IPS-NIHi11 (cell line): Measurements from ENCODE around the gene CTTNBP2.

ENCODE experiments used
- DNase-seq: peaks from one replicate; pipeline ENCODE4 v3.0.0; 2012; ENCODE audit warnings: mixed read lengths, low spot score

CTTNBP2 gene

GRCh38 chr7:117871778-117872538 is 1.3 kb downstream of the CTTNBP2 start:
- DNase-seq, result peak; percentile 31

GRCh38 chr7:117871401-117871777 is 1.9 kb downstream of the CTTNBP2 start:
- no peak for DNase-seq

DNA sequence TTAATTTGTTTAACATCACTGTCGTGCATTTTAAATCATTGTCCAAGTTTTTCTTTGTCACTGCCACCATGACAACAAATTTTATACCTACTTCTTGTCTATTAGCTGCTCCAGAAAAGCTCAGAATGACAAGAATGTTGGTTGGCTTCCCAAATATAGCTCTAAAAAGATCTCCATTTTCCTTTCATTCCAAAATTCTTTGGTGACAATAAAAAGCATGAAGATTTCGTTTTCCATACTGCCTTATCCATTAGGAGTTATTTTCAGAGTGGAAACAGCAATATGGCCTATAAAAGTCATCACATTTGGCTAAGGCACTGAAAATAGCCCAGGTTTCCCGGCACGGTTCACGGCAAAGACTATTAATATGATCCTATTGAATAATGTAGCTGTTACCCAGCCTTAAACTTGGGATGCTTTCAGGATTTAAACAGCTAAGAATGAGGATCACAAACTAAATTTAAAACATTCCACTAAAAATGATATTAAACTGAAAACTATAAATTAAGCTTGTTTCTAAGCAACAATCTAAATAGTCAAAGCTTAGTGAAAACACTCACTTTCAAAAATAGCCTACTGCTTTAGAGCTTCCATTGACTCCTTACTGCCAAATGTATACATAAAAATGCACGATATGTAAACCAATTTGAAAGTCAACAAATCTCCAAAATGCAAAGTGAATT is 2.7 kb downstream of the CTTNBP2 start:
- no peak for DNase-seq

GRCh38 chr7:117869374-117869773 is 3.9 kb downstream of the CTTNBP2 start:
- no peak for DNase-seq

DNA sequence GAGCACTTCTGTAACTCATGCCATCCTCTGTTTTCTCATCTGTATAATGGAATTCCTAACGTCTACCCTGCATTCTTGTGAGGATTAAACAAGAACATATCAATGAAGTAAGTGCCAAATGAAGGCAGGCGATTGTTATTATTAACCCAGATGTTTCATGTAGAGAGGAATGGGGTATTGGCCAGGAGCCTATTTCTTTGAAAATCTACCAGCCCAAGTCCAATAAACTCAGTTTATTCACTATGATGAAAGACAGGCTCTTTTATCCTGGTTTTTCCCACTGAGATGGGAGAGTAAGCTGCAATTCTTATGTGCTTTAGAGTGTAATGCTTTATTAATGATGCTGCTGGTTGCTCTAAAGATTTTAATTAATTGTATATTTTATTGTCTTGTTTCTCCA is 9.6 kb downstream of the CTTNBP2 start:
- DNase-seq, result no peak

DNA sequence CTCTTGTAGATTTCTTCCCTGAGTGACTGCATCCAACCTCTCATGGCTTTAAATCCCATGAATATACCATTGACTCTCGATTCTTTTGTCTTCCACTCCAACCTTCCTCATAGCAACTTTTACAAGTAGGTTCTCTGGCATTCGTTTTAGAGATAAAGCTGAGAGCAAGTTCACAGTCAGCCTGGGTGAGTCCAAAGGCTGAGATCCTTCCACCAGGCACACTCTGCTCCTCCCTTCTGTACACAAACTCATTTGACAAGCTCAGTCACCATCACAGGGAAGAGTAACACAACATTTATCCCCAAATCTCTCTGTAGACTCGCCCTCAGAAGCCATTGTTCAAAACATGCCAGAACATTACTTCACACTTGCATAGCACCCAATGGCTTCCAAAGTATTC is 10.9 kb downstream of the CTTNBP2 start:
- DNase-seq, result no peak

GRCh38 chr7:117859246-117859812 is 13.9 kb downstream of the CTTNBP2 start:
- DNase-seq, result no peak

DNA sequence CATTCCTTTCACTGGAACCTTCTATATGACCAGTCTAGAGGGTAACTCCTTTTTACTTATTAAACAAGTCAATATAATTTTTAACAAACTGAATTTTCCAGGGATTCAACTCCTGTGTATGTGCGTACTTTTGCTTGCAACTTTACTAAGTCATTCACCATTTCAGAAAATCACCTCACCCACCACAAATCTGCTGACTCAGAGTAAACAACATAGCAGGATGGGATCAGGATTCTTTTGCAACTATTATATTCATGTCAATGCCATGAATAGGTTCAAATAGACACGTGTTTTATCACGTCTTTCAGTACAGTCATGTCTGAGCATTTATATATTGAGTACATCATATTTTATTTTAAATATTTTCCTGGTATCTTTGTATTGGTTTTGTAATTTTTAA is 14.5 kb downstream of the CTTNBP2 start:
- no peak for DNase-seq

DNA sequence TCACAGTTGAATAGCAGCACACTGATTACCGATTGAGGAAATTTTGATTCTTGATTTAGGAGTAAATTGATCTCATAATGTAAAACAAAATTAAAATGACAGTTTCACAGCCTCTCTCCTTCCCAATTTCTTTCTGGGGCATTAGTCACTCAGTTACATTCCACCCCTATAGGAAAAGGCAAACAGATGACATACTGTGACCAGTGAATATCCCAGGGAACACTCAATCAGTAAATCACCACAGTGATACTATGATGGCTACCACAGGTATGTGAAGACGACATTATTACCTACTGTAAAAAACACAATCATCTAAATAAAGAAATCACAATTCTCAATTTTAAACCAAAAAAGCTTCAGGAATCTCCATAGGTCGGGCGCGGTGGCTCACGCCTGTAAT is 15.5 kb downstream of the CTTNBP2 start:
- no peak for DNase-seq

DNA sequence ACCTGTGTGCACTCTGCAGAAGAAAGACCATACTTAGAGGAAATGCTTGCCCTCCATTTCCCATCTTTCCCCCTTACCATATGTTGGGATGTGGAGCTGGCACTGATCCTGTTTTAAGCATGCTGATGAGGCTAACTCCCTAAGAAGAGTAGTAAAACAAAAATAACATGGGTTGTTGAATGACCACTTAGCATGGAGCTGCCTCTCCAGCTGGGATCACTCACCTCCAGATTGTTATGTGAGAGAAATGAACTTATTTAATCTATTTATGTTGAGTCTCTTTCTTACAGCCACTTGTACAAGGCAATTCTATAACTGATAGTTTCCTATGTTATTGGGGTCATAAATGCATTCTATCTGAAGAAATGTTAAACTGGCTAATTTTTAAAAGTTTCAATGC is 17.0 kb downstream of the CTTNBP2 start:
- no peak for DNase-seq

DNA sequence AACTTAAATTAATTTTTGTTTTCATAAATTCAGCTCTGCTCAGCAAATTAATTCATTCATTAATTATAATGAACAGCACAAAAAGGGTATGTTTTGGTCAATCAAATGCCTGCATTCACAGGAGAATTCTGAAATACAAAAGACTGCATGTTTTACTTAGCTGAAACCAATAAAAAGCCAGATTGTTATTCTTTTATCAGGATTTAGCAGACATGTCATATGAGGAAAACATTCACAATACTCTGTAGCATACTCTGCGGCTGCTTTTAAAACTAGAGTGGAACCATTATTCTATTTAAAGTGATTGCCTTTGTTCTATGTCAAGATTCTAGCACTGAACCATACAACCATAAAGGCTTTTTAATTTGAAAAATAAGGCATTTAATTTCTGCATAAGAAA is 19.1 kb downstream of the CTTNBP2 start:
- DNase-seq, result no peak

DNA sequence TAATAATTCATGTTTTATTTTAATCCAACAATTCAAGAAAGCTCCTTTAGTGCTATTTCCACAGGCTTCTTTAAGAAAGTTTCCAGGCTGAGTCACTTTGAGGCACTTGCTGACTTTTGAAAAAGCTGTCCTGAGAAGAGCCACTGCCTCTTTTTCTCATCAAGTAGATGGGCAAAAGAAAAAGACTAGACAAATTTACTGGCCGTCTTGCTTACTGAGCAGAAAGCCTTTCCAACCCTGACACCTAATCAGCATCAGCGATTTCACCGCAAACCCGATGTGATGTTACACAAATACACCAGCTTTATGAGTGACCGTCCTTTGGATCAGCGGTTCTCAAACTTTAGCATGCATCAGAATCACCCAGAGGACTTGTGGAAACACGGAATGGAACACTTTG is 24.3 kb downstream of the CTTNBP2 start:
- DNase-seq, result no peak

DNA sequence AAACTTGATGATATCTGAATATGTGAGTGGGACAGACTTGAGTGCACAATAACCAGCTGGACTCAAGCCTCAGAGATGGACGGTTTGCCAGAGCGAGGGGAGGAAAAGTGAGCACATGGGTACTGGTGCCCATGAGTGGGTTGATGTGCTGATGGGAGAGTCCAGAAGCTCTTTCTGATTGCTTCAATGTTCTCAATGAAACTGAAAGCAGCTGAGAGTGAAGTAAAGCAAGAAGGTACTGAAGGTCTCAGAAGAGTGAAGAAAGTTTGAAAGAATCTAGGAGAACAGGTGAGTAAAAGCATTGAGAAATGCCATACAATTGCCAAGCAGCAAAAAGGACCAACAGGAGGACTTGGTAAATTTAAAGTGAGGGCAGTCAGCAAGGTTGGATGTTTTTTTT is 28.6 kb downstream of the CTTNBP2 start:
- no peak for DNase-seq

- no peak for DNase-seq
These were observed 31.6 kb downstream of the CTTNBP2 start for GRCh38 chr7:117841611-117842010.

GRCh38 chr7:117841011-117841410 is 32.2 kb downstream of the CTTNBP2 start:
- no peak for DNase-seq

DNA sequence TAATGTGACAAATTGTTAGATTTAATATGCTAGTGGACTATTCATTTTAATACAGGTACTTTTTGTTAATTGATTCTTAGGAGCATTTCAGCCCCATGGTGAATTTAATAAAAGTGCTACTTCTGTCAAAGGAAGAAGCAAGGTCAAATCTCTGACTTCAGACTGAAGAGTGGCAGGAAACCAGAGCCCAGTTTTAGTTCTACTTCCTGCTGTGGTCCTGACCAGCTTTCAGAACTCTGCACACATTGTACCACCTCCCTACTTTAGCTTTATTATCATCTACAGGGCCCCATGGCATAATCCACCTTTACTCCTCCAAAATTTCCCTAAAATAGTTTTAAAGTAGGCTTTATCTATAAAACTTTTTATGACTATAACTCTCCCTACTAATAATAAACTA is 33.7 kb downstream of the CTTNBP2 start:
- DNase-seq, result no peak

- DNase-seq, result no peak
These were observed 35.4 kb downstream of the CTTNBP2 start for GRCh38 chr7:117837841-117838240.

DNA sequence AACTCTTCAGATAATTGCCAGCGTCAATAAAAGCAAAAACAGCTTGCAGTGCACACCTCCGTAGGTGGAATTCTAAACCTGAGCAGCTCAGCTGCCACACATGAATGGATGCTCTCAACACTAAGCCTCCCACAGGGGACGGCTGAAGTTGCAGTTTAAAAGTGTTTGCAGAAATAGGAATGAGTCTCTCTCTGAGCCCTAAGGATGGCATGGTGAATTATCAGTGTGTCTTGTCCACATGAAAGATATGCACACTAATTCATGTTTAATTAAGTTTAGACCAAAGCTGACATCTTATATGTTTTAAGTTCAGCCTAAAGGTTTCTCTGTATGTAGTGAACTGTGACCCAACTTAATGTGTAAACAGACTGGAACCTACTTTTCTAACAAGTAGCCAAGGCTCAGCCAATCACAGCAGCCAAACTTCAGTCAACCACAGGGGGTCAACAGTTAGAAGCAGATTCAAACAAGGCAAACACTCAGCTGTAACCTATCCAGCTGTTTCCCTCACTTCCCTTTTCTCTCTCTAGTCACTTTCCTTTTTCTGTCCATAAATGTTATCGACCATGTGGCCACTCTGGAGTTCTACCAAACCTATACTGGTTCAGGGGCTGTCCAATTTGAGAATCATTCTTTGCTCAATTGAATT is 38.1 kb downstream of the CTTNBP2 start:
- no peak for DNase-seq

GRCh38 chr7:117830422-117830954 is 42.8 kb downstream of the CTTNBP2 start:
- DNase-seq, result no peak

GRCh38 chr7:117829450-117830117 is 43.7 kb downstream of the CTTNBP2 start:
- no peak for DNase-seq

DNA sequence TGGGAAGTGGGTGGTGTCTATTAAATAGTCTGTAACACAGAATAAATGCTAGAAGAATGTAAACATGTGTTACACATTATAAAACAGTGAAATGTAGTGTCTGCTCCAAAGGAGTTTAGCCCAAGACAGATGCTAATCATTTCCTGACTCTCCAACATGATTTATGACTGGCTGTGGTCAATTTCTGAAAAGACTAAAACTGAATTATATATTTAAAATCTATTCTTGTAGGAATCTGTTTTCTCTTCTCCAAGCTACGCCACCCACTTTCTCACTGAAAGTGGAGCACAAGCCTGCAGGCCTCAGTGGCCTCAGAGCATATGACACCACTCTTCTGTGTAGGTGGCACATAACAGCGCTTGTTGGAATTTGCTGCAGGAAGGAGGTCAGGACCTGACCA is 44.4 kb downstream of the CTTNBP2 start:
- no peak for DNase-seq

GRCh38 chr7:117827862-117828261 is 45.4 kb downstream of the CTTNBP2 start:
- no peak for DNase-seq
